GM18873 (cell line): ENCODE measurements around the gene ZNF418.

Experiments used
- ATAC-seq: cut with Tn5 transposase; IDR thresholded peaks from one replicate; pipeline ENCODE4 v1.9.1; 2021; ENCODE audit warnings: mild to moderate bottlenecking, moderate library complexity, moderate number of reproducible peaks; ENCODE audit not compliant: unreplicated experiment, low FRiP score

ZNF418 gene

DNA sequence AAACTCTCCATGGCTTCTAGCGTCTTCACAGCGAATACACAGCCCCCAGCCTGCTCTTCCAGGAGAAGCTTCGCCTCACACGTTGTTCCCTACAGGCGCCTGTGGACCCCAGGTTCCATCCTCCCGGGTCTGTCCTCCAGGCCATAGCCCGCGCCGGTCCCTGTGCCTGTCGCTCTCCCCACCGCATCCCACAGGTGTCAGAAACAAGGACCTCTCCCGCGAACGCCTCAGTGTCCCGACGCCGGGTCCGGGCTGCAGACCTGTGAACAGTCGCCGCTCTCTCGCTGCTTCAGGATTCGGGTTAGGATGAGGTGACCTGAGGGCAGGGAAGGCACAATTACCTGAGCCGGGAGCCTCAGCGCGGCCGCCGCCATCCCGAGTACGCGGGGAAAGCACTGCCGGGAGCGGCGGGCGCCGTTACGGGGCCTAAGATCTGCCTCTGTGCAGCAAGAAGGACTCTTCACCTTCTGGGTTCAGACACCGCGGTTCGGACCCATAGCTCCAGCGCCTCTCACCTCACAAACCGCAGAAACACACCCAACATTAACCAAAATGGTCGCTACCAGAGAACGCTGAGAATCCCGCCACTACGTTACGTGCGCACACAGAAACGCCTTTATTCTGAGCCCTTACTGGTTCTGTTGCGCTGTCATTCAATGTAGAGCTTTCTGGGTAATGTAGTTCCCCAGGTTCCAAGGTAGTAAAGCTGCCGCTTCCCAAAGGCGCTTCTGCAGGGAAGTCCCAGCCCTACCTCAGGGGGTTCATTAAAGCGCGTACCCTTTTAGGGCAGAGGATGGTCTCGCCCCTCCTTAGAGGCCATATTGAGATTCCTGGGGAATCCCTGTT is at the start of gene ZNF418:
Gene ZNF418, minus strand, starts transcription at position 583 of the 846 bp plus-strand sequence. CDS start 1,580 bp downstream, outside the sequence.
- ATAC-seq: peak; percentile 50

DNA sequence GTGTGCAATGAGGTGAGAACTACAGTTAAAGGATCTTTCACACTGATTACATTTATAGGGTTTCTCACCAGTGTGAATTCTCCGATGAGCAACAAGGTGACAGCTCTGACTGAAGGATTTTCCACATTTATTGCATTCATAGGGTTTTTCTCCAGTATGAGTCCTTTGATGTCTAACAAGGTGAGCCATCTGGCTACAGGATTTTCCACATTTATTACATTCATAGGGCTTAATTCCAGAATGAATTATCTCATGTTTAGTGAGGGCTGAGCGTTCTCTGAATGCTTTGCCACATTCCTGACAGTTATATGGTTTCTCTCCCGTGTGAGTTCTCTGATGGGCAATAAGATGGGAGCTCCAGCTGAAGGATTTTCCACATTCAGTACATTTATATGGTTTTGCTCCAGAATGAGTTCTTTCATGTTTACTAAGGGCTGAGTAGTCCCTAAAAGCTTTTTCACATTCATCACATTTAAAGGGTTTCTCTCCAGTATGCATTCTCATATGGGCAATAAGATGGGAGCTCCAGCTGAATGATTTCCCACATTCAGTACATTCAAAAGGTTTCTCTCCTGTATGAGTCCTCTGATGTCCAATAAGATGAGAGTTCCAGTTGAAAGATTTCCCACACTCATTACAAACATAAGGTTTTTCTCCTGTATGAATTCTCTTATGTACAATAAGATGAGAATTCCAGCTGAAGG is 43.5 kb upstream of the ZNF418 start:
- no peak for ATAC-seq

DNA sequence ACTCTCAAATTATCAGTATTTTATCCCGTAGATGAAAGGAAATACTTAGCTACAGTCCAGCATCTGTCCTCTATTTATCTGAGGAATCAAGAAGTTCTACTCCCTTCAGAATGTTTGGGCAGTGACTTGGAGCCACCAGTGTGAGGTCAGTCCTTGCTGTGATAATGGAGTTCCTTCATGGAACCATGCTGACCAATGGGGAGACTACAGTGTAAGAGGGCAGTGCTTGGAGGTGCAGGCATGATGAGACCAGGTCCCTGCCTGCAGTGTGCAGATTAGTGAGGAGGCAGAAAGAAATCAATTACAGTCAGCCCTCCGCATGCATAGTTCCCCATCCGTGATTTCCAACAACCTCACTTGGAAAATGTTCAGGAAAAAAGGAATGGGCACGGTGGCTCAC is 39.2 kb upstream of the ZNF418 start, which contains the start of gene C19orf18:
Gene C19orf18, minus strand, starts transcription at position 101 of the 400 bp plus-strand sequence. CDS start 102 bp downstream, outside the sequence.
- ATAC-seq: no peak

DNA sequence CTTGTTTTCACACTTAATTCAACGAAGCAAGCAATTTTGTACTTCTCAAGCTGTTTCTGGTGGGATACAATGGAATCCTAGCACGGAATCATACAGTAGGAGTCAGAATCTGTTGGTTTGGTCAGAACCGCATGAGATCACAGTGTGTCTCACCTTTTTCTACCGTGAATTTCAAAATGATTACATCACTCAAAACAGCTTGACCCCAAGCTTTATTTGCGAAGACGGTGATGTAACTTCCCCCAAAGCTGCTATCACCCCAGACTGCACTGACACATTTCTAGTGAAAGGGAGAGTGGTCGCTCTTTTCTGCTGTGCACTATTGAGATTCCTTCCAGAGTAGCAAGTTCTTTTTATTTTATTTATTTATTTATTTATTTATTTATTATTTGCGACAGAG is 29.6 kb upstream of the ZNF418 start:
- no peak for ATAC-seq

DNA sequence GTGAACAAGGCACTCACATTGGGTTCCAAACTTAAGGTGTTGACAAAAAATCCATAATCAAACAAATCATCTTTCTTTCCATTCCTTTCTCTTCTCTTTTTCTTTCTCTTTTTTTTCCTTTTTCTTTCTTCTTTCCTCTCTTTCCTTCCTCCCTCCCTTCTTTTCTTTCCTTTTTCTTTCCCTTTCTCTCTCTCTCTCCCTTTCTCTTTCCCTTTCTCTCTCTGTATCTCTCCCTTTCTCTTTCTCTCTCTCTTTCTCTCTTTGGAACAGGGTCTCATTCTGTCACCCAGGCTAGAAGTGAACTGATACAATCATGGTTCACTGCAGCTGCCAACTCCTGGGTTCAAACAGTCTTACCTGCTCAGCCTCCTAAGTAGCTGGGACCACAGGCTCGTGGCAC is 26.6 kb upstream of the ZNF418 start:
- no peak for ATAC-seq

DNA sequence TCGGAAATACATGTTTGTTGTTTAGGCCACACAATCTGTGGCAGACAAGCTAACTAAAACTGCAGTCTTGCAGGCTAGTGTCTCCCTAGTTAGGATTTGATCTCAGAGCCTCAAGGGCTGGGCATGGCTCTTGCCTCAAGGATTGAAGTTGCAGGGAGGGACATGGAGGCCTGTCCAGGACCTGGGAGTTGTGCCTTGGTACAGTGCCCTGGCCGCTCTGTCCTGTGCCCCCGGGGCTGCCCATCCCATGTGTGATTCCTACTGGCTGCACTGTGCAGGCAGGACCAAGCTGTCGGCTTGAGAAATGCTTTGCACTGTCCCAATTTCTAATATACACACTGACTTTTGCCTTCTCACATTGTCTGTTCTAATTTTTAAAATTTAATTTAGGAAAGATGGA is 19.8 kb upstream of the ZNF418 start:
- ATAC-seq: no peak

DNA sequence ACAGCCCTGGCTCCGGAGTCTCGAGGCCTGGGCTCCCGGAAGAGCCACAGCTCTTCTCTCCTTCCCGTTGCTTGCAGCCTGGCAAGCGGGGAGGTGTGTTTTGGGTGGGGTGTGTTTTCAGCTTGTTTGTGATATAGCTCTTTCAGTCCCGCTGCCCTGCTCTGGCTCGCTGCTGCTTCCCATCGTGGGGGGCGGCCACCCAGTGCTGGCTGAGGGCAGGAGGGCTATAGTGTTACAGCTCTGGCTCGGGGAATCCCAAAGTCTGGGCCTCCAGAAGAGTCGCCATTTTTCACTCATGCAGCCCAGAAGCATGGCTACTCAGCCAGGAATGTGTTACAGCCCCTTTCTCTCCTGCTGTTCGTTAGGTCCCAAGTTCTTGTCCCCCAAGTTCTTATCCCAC is 14.5 kb upstream of the ZNF418 start:
- no peak for ATAC-seq

DNA sequence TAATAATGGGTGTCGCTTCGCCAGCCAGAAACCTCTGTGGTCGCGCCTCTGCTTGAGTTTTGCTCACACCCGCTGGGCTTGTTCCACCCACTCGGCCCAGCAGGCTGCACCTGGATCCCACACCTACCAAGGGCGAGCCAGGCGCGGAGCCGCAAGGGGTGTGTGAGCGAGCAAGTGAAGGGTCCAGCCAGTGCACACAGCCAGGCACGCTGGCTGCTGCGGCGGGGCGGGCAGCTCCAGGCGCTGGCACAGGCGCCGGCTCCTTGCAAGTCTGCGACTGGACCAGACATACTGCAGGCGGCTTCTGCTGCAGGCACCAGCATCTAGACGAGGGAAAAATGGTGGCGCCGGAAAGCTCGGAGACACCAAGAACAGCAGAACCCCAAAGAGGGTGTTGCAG is 14.1 kb upstream of the ZNF418 start:
- ATAC-seq: no peak

DNA sequence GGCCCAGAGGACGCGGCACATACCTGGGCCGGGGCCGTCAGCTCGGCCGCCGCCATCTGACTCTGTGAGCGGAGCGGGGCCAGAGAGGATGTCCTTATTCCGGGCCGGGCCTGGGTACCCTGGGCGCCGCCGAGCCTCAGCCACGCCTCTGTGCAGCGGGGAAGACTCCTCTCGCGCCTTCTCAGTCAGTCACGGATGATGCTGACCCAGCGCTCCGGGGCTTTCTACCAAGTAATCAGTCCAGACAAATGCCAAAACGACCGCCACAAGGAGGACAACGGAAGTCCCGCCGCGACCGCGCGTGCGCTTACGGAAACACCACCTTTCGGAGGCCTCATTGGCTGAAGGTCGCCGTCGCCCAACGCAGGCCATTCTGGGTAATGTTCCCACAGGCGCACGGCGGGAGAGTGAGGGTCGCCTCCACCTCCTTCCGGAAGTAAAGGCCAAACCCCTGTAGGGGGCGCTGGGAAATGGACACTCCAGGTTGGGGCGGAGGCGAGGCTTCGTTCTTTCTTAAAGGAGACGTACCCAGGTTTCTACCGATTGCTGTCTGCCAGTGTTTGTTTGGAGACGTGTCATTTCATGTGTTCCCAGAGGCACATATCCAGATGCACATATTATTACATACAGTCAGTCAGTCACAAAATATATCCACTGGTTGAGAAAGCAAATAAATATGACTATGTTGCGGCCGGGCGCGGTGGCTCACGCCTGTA is 12.4 kb upstream of the ZNF418 start, which contains the start of gene ZNF256:
Gene ZNF256, minus strand, starts transcription at position 288 of the 716 bp plus-strand sequence. Its CDS starts 232 bp downstream, at position 56.
- peak; percentile 70 for ATAC-seq

DNA sequence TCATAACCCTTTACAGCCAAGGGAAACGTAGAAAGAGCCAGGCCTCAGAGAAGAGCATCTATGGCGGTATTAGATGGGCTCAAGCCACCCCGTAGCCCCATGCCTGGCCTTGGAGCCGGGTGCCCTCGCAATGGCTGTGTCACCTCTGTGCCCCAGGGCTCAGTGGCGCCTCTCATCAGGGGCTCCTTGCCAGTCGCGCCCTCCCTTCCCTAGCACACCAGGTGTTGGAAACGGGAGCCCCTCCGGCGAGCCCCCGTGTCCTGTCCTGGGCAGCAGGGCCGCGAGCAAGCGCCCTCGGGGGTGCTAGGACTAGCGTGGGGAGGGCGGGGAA is 11.9 kb upstream of the ZNF418 start:
- peak; percentile 15 for ATAC-seq

DNA sequence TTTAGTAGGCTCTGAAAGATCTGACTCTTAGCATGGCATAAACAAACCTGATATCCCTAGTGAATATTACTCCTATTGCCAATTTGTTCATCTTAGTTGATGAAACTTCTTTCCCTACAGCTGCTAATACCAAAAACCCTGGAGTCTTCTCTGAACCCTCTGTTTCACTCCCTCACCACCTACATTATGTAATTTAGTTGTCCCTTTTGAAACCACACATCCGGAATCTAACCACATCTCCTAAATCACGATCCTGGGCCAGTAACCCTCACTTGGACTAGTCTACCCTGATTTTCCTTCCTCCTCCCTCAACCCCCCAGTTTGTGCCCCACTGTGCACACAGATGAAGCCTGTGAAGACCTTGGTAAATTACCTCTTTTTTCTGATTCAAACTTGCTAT is 11.1 kb upstream of the ZNF418 start:
- ATAC-seq: no peak

DNA sequence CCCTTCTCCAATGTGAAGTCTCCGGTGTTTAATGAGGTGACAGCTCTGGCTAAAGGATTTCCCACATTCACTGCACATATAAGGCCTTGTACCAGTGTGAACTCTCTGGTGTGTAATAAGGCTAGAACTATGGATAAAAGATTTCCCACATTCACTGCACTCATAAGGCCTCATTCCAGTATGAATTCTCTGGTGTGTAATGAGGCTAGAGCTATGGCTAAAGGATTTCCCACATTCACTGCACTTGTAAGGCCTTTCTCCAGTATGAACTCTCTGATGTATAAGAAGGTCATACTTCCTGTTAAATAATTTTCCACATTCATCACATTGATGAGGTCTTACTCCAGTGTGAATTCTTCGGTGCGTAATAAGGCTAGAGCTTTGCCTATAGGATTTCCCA is 6.4 kb upstream of the ZNF418 start:
- ATAC-seq: no peak

DNA sequence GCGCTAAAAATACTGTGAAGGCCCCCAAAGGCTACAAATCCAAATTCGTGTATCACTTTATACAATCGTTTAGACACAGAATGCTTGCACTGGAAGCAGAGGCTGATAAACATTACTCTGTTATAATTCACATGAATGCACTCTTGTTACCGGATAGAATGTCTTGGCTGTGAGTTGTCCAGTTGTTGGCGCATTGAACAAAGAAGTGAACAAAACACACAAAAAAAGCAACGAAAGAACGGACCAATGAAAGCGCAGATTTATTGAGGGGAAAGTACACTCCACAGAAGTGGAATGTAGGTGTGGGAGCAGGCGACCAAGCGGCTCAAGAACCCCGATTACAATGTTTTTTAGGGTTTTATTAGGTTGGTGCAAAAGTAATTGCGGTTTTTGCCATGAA is 529 bp upstream of the ZNF418 start:
- no peak for ATAC-seq

DNA sequence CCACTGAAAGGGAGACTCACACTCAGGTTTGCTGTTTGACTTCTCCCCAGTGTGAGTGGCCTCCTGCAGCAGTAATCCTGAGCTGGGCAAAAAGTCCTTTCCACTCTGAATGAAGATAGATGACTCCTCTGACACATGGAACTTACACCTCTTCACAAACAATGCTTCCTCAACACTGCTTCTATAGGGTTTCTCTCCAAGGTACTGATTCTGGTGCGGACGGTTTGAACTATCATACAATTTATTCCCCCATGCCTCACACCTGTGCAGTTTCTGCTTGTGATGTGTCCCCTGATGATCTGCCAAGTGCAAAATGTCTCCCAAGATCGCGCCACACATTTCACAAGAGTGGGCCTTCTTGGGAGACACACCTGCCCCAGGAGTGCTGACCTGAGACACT is 7.6 kb downstream of the ZNF418 start:
- ATAC-seq: no peak

DNA sequence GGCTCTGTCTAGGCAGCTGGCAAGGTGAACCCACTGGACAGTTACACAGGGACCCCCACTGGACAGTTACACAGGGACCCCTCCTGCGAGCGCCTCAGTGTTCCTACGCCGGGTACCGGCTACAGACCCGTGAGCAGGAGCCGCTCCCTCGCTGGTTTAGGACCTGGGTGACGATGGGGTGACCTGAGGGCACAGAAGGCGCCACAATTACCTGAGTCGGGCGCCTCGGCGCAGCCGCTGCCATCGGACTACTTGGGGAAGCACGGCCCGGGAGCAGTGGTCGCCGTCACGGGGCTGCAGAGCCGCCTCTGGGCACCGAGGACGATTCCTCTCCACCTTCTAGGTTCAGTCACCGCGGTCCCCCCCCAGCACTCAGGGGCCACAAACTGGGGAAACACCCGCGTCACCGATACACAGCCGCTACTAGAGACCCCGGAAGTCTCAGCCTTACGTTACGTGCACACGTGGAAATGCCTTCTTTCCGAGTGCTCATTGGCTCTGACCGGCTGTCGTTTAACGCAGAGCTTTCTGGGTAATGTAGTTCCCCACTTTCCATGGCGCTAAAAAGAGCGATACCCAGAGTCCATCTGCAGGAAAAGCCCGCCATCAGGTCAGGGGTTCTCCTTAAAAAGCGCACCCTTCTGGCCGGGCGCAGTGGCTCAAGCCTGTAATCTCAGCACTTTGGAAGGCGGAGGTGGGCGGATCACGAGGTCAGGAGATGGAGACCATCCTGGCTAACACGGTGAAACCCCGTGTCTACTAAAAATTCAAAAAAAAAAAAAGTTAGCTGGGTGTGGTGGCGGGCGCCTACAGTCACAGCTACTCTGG is 18.8 kb downstream of the ZNF418 start, which contains the start of gene ZNF417:
Gene ZNF417, minus strand, starts transcription at position 425 of the 828 bp plus-strand sequence. Its CDS starts 181 bp downstream, at position 244.
- ATAC-seq: peak; percentile 90

DNA sequence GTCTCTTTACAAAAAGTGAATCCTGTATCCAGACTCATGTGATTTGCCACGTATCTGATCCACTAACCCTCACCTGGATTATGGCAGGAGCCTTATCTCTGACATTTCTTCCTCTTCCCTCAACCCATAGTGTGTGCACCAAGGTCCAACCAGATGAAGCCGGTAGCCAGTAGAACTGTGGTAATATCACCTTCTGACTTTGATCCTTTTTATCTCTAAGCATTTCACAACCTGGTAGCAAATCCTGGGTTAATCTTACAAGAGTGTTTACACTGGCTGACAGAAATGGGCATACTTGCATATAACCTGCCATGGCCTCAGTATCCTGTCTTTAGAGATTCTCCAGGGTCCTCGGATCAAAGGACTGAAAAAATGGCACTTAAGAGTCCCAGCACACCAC is 20.7 kb downstream of the ZNF418 start:
- no peak for ATAC-seq

DNA sequence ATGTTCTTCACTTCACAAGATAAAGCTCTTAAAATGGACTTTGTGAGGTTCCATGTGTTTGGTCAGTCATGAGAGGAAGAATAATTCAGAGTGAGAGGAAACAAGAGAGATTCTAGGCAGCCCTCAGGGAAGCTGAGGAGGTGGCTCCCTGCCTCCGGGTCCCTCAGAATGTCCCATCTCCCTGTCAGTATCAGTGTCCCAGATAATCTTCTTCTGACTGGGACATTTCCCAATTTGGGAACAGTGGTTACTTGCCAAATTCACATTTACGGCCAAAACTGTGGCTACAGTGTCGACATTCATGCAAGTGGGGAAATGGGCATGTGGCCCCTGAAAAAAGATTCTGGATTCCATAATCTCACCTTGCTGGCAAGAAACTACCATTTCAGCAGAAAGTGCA is 27.8 kb downstream of the ZNF418 start:
- ATAC-seq: no peak

DNA sequence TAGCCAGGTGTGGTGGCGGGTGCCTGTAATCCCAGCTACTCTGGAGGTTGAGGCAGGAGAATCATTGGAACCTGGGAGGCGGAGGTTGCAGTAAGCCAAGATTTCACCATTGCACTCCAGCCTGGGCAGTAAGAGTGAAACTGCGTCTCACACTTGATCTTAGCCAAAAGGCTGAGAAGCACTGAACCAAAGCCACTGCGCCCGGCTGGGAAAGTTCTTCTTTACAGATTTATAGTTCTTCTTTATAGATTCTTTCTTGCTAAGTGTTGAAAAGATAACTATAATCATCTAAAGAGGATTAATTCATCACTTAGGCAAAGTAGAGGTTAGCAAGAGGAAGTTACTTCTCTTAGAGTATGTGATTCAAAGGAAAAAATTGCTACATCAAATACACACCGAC is 29.9 kb downstream of the ZNF418 start:
- ATAC-seq: no peak

DNA sequence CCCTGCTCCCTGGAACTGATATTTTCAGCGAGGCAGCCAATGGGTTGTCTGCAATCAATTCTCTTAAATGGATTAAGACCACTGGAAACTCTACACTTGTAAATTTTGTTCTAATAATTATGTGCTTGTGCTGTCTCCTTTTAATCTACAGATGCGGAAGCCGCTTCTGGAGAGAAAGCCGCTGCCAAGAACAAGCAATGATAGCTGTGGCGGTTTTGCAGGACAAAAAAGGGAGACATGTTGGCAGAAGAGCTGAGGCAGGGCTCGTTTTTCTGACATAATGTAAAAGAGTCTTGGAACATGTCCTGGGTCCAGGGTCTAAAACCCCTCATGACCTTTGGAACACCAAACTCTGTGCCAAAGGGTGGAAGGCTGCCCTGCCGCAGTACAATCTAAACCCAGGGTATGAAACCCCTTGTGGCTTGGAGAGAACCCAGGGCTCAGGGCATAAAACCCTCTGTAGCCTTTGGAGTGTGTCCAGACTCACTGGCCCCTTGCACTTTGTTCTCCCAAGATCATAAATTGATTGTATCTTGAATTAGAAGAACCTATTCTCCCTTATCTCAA is 31.5 kb downstream of the ZNF418 start:
- ATAC-seq: no peak

DNA sequence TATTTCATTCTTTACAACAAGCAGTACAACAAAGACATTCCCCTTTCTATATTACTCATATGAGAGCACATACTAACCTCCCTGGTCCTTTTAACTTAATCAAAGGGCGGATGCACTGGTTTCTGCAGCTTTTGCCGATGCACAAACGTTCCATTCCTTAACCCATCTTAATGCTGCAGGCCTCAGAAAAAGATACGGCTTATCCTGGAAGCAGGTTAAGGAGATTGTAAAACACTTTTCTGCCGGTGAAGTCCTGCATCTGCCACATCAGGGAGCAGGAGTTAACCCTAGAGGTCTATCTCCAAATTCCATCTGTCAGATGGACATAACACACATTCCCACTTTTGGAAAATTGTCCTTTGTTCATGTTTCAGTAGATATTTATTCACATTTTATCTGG is 34.9 kb downstream of the ZNF418 start:
- no peak for ATAC-seq
